ENCODE data around the gene CCDC9.
A peak's percentile ranks its signal among the peaks of the same experiment; 100 is the strongest.
"Not testable (repeated sequence)": the region's sequence is repeated elsewhere in the genome, so short reads cannot be mapped to it uniquely, and the experiment has no call there.

Gene CCDC9

DNA sequence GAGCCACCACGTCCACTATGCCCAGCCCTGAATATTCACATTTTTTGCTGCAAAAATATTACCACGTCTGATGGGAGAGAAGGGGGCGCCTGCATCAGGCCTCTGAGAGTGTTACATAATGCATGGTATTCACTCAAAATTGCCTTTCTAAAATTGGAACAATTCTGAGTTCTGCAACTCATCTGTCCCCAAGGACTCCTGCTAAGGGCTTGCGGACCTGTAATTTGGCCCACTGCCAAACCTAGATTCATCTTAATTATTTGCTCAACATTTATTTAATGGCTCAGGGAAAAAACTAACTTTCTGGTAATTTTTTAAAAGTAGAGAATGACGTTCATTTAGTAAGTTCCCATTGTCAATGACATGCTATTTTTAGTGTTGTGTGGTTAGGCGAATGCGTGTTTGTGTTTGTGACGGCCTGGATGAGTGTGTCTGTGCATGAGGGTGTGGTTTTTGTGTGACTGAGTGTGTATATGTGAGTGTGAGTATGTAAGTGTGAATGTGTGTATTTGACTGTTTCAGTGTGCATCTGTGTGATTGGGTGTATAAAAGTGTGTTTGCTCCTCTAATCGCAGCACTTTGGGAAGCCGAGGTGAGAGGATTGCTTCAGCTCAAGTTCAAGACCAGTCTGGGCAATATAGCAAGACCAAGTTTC, 27.2 kb downstream of the CCDC9 start:
- DNase-seq, result no peak

DNA sequence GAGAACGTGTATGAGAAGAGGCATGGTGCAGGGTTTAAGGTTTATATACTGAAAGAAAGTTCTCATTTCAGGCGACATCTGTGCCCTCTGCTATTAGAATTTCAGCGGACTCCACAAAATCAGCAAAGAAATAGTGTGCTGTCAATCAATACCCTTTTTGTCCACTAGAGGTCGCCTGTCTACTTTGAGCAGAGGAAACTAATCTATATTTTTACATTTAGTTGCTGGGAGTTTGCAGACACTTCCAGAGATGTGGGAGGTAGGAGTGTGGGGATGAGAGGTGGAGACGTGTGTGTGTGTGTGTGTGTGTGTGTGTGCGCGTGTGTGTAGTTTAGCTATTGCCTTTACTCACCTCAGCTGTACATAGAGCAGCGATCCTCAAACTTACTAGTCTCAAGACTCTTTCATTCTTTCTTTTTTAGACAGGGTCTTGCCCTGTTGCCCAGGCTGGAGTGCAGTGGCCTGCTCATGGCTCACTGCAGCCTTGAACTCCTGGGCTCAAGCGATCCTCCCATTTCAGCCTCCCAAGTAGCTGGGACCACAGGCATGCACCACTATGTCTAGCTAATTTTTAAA, 28.1 kb downstream of the CCDC9 start:
- peak in 16 of 58 donors; percentile 4 to 69 (median 28) for DNase-seq

DNA sequence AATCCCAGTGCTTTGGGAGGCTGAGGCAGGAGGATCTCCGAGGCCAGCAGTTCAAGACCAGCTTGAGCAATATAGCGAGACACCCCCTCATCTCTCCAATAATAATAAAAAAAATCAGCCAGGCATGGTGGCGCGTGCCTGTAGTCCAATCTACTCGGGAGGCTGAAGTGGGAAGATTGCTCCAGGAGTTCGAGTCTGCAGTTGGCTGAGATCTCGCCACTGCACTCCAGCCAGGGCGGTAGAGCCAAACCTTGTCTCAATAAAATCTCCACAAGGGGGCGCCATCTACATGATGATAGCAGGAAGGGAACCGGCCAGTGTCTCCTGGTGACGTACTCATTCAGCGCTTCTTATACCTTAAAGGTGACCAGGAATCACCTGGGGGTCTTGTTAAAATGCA, 39.7 kb downstream of the CCDC9 start:
- peak in 46 of 58 donors; percentile 5 to 78 (median 39) for DNase-seq

DNA sequence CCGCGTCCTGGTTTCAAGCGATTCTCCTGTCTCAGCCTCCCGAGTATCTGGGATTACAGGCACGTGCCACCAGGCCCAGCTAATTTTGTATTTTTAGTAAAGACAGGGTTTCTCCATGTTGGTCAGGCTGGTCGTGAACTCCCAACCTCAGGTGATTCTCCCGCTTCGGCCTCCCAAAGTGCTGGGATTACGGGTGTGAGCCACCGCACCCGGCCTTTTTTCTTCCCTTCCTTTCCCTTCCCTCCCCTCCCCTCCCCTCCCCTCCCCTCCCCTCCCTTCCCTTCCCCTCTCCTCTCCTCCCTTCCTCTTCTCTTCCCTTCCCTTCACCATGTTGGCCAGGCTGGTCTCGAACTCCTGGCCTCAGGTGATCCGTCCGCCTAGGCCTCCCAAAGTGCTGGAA, 44.5 kb downstream of the CCDC9 start:
- not testable (repeated sequence) for DNase-seq

DNA sequence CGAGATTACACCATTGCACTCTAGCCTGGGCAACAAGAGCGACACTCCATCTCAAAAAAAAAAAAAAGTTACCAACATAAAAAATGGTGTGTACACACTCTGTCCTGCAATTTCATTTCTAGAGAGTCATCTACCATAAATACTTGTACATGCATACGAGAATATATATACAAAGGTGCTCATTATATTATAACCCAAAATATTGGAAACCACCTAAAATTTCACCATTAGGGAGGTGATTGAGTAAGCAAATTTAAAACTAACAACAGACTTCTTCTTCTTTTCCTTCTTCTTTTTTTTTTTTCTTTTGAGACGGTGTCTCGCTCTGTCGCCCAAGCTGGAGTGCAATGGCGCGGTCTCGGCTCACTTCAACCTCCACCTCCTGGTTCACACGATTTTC, 45.9 kb downstream of the CCDC9 start:
- DNase-seq, result no peak

DNA sequence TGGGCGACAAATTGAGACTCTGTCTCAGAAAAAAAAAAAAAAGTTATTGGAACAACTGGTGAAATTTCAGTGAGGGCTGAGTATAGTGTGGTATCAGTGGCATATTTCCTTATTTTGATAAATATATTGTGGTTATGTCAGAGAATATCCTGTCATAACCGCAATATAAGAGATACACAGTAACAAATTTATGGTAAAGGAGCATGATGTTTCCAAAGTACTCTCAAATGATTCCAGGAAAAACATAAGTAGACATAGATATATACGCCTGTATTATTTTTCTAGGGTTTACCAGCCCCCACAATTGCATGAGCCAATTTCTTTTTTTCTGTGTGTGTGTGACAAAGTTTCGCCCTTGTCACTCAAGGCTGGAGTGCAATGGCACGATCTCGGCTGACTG, 47.6 kb downstream of the CCDC9 start:
- DNase-seq, result no peak

DNA sequence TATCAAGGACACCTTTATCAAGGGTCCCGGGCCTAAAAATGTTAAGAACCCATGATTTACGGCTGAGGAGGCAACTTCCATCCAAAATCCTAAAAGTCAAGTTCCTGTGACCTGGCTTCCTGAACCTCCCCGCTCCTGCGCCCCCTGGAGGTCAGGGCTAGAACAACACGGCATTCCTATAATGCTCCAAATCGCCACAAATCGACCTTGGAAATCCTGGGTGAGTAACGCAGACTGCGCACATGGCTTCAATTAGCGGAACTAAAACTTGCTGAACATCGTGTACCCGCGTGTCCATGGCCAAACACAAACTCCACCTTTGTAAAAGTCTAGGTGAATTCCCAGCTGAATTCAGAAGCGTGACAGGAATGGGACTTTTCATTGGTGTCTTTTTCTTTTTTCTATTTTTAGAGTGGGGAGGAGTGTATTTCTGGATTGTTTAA, 49.0 kb downstream of the CCDC9 start:
- peak in 17 of 58 donors; percentile 2 to 55 (median 10) for DNase-seq

DNA sequence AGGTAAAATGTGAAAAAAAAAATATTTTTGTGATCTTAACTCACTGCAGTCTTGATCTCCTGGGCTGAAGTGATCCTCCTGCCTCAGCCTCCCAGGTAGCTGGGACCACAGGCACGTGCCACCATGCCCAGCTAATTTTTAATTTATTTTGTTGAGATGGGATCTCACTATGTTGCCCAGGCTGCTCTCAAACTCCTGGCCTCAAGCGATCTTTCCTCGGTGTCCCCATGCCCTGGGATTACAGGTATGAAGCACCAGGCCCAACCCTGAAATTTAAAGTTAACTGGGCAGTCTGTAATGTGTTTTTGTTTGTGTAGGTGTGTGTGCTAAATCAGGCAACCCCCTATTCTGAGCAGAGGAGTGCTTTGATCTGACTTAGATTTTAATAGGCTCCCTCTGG, 50.0 kb downstream of the CCDC9 start:
- DNase-seq, result no peak

DNA sequence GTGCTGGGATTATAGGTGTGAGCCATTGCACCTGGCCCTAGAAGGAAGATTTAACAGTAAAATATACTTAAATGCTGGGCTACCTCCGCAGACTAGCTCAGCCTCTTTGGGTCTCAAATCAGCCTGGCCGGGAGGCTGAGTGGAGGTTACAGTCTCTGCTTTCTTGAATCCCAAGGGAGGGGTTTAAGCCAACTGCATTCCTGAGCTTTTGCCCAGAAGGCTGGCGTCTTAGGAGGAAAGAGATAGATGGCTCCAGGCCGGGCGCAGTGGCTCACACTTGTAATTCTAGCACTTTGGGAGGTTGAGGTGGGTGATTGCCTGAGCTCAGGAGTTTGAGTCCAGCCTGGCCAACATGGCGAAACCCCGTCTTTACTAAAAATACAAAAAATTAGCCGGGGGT, 52.7 kb downstream of the CCDC9 start:
- DNase-seq, result no peak

DNA sequence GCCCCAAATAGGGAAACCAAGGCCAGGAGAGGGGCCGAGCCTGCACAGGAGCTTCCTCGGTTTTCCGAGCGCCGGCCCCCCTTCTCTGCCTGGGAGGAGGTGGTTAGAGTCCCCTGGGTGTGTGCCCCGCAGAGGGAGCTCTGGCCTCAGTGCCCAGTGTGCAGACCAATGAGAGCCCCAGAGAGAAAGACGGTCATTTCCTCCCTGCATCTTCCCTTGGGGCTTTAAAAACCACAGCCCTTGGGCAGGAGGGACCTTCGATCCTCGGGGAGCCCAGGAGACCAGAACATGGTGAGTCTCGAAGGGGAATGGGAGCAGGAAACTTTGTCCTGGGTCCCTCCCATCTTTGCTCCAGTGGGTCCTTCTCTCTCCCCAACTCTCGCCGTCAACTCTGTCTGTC, 53.3 kb downstream of the CCDC9 start, which contains the start of gene C5AR1:
Gene C5AR1, plus strand, starts transcription at position 254 of the 400 bp plus-strand sequence. Its CDS starts 35 bp downstream, at position 289.
- DNase-seq, result peak in 15 of 58 donors; percentile 4 to 36 (median 19)

DNA sequence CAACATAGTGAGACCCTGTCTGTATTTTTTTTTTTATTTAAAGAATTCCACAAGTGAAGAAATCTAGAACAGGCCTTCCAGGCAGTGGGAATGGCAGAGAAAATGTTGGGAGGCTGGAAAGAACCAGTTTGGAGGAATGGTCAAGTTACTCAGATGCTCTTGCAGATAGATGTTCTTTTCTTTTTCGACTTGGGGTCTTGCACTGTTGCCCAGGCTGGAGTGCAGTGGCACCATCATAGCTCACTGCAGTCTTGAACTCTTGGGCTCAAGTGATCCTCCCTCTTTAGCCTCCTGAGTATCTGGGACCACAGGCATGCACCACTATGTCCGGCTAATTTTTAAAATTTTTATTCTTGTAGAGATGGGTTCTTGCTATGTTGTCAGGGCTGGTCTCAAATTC, 54.0 kb downstream of the CCDC9 start:
- DNase-seq, result no peak

DNA sequence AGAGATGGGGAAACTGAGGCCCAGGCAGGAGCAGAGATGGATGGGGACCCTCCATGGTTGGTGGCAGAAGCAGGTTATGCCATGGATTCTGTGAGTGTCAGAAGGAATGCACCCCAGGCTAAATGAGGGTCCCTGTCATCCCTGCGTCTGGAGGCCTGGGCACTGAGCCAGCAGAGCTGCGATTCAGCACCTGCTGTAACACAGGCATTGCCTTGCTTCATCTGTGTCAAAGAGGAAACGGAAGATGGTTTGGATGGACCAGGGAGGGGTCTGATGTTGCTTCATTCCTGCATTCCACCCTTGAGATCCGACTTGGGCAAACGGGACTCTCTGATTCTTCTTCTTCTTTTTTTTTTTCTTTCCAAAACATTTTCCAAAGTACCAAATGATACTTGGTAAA, 54.5 kb downstream of the CCDC9 start:
- DNase-seq, result peak in 2 of 58 donors; percentile 16 to 26

DNA sequence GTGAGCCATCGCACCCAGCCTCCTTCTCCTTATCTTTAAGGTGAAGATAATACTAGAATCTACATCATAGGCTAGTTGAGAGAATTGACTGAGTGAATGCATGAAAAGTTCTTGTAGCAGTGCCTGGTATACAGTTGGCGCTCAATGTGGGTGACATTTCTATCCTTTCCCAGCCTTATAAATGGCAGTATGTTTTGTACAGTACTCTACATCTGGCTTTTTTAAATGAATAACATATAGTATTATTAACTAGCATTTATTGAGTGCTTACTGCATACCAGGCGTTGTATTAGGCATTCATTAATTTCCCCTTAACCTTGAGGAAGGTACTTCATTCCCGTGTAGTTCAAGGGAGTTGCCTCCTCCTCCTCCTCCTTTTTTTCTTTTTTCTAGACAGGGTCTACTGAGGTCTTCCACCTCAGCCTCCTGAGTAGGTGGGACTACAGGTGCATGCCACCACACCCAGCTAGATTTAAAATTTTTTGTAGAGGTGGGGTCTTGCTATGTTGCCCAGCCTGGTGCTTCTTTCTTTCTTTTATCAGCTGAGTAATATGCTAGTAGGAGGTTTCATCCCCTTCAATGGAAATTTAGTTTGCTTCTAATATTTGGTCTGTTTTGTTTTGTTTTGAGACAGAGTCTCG, 56.2 kb downstream of the CCDC9 start:
- DNase-seq, result no peak

DNA sequence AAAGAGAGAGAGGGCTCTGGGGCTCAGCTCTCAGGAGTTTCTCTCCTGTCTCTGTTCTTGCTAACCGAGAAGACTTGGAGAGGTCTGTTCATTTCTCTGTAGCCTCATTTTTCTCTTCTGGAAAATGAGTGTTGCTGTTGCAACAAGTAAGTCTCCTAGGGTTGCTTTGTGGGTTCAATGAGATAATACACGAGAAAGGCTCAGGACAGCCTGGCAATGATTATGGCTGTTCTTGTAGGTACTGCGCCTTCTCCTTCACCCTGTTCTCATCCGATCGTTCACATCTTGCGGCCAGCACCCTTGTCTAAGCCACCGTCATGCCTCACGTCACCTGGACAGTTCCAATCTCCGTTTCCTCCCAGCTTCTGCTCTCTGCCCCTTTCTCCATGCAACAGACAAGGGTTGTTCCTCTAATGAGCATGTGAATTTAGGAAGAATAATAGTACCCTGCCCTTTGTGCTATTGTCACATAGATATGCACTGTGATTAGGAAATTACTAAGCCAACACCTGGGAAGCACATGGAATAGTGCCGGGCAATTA, 57.5 kb downstream of the CCDC9 start:
- no peak for DNase-seq

DNA sequence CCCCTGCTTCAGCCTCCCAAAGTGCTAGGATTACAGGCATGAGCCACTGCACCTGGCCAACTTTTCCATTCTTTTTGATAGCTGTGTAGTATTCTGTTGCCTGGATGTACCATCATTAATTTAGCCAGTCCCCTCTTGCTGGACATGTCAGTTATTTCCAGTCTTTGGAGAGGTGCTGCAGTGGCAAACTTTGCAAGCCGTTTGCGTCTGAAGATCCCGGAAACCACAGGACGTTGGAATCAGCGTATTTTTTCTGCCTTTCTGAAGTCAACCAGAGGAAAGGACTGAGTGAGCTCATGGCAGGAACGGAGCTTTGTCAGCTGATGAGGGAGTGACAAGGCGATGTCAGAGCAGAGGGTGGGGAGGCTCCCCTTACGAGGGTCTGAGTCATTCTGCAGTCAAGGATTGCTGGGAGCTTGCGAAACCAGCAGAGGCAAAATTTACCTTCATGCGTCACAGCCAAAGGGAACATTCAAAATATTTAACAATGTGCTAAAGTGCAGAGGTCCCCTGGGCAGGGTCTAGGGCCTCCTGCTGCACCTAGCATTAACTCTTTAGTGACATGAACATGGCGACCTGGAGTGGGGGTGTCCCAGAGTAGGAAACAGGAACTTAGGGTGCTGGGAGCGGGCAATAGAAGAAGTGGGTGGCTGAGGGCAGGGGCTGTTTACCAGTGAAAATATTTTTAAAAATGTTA, 58.9 kb downstream of the CCDC9 start:
- DNase-seq, result peak in 26 of 58 donors; percentile 3 to 65 (median 22)

DNA sequence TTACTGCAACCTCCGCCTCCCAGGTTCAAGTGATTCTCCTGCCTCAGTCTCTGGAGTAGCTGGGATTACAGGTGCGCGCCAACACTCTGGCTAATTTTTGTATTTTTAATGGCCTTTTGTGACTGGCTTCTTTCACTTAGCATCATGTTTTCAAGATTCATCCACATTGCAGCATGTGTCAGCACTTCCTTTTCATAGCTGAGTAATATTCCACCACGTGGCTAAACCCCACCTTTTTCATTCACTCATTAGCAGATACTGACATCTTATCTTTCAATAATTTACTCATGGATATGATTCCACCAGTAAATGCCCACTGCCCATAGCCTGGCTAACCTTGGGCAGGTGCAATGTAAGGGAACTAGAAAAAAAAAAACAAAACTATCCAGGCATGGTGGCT, 60.2 kb downstream of the CCDC9 start:
- DNase-seq, result no peak

DNA sequence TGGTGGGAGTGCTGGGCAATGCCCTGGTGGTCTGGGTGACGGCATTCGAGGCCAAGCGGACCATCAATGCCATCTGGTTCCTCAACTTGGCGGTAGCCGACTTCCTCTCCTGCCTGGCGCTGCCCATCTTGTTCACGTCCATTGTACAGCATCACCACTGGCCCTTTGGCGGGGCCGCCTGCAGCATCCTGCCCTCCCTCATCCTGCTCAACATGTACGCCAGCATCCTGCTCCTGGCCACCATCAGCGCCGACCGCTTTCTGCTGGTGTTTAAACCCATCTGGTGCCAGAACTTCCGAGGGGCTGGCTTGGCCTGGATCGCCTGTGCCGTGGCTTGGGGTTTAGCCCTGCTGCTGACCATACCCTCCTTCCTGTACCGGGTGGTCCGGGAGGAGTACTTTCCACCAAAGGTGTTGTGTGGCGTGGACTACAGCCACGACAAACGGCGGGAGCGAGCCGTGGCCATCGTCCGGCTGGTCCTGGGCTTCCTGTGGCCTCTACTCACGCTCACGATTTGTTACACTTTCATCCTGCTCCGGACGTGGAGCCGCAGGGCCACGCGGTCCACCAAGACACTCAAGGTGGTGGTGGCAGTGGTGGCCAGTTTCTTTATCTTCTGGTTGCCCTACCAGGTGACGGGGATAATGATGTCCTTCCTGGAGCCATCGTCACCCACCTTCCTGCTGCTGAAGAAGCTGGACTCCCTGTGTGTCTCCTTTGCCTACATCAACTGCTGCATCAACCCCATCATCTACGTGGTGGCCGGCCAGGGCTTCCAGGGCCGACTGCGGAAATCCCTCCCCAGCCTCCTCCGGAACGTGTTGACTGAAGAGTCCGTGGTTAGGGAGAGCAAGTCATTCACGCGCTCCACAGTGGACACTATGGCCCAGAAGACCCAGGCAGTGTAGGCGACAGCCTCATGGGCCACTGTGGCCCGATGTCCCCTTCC, 63.9 kb downstream of the CCDC9 start:
- DNase-seq, result no peak
